Measurements from ENCODE around the gene GPR31.
A peak's percentile ranks its signal among the peaks of the same experiment; 100 is the strongest.

The GPR31 gene

GRCh38 chr6:167119670-167120582 lies 37.9 kb downstream of the GPR31 start:
- DNase-seq (ENCODE audit: low read depth in 4 of 4, low spot score in 1 of 4): no peak

GRCh38 chr6:167118839-167119238 lies 38.9 kb downstream of the GPR31 start:
- no peak for DNase-seq (ENCODE audit: low read depth in 4 of 4, low spot score in 1 of 4)

DNA sequence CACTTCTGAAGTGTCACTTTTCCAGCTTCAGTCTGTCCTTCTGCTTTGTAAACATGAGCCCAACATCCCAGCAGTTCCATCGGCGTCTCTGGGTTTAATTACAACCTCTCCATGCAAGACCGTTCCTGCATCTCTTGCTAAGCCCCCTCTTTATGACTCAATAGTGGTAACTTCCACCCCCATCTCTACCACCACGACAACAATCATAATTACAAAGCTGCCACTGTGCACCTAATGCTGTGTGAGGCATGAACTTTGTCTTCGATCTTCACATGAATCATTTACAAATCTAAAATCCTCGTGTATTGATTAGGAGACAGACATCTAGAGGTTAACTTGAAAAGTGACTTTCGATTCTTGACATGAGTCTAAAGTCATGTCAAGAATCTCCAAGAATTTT lies 39.8 kb downstream of the GPR31 start:
- DNase-seq (ENCODE audit: low read depth in 4 of 4, low spot score in 1 of 4): no peak

DNA sequence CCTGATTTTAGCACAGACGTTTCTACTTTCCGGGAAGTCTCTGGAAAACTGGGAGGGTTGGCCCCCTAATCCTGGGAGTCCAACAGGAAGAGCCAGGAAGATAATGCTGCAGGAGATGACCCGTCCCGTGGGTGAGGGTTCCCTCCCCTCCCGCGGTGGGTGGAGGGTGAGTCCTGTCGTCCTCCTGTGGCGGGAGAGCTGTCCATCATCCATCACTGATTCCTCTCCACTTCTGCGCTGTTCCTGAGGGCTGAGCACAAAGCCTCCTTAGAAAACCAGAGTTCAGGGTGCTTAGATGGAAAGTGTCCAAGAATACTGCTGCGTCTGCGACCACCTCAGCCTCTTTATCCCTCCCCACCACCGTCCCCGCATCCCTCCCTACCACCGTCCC lies 40.9 kb downstream of the GPR31 start:
- no peak for DNase-seq (ENCODE audit: low read depth in 4 of 4, low spot score in 1 of 4)

DNA sequence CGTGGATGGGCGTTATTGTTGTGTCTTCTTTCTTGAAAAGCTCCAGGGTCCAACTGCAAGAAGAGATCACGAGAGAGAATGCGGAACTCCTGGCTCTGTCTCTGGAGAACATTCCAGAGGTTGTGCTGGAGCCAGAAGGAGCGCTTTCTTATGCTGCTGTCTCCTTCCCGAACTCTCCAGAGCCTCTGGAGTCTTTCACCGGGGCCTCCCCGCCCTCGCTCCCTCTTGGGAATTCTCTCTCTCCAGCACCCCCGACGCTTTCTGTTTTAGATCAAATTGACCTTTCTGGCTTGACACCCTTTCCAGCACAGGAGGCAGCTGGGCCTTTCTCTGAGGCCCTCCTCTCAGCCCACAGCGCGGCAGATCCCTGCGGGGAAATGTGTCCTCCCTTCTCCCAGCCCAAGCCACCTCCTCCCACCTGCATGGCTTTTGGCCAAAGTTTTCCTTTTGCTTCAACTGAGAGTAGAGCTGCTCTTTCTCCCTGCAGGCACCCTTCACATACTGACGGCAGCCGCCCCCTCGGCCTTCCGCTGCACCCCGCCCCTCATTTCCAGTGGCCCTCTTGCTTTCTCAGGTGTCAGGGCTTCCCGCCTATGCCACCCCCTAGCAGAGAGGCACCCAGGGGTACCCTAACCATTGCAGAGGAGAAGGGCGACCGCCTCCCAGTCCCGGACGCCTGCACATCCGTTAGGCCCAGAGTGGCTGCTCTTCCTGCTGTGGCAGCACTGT lies 41.5 kb downstream of the GPR31 start:
- no peak for DNase-seq (ENCODE audit: low read depth in 4 of 4, low spot score in 1 of 4)

DNA sequence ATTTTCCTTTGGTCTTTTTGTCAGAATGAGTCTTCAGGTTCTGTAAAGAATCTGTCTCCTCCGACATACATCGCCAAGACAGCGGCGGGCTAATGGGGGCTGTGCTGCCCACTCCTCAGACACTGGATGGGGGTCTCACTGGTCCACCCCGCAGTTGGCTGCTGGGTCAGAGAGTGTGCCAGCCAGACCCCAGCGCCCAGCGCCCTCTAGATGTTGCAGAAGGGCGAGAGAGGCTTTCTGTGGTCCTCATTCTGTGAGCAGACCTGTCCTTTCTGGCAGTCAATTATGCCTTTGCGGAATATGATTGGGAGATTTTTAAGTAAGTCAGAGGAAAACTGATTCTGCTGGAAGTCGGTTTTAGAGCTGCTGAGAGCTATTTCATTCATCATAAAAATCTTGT lies 42.7 kb downstream of the GPR31 start:
- DNase-seq (ENCODE audit: low read depth in 4 of 4, low spot score in 1 of 4): no peak

DNA sequence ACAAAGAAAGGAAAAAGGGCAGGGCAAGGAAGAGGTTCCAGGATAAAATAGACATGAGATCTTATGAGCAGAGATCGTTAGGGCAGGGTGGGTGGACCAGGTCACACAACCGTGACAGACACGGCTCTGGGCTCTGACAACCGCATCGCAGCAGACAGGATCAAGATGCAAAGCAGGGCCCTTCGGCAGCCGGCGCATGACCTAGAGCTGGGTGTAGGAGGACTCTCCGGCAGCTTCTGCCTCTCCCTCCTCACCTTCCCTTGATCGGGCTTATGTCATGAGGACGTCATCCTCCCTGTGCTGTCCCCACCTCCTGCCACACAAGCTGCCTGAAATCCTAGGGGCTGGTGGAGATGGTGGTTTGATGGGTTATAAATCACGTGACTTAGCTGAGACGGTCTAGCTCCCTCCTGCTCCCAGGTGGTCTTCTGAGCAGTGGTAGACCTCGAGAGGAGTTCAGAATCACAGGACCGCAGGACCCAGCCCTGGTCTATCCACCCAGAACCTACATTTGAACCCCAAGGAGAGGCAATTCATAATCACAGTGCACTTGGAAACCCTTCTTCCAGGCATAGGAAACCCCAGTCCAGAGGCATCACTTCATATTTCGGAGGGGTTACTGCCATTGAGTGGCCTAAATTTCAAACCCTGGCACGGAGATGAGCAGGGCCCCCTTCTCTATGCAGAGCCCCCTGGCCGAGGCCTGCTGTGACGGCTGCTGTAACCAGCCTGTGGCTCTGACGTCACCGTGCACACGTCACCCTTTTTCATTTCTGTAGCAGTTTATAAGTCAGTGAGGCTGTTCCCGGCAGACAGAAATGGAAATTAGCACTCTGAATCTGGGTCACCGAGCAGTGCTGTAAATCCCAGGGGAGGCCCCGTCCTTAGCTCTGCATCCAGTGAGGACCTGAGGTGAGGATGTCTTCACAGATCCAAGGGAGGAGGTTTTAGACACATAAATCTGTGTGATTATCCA lies 43.6 kb downstream of the GPR31 start:
- DNase-seq (ENCODE audit: low read depth in 4 of 4, low spot score in 1 of 4): peak; percentile 25 to 47 (median 28)

DNA sequence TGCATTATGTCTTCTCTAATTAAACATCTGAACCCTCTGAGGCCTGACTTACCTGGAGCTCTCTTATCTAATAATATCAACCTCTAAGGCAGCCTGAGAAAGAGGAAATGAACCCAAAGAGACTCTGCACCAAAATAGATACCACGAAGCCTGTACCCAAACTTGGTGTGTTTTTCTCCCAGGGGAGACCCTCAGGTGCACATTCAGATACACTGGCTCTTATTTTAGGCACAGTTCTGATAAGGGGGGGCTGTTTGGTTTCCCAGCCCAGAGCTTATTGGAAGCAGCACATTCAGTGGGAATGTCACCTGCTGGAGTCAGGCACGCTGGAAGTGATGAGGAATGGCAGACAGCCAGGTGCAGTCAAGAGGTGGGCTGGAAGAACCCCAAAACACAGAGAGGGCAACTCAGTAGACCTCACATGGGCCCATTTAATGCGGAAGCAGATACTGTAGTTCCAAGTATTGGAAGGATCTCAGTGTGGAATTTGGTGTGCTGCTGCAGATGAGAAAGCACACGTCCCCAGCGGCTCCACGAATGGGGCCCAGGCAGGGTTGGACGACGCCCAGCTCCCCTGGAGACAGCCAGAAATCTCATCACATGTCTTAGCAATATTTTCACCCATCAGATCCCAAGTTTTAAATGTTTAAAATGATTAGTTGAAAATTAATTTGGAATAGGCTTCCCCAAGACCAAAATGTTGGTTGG lies 44.6 kb downstream of the GPR31 start:
- no peak for DNase-seq (ENCODE audit: low read depth in 4 of 4, low spot score in 1 of 4)

- DNase-seq (ENCODE audit: low read depth in 4 of 4, low spot score in 1 of 4): no peak
Measured at GRCh38 chr6:167112421-167112820, 45.4 kb downstream of the GPR31 start.

GRCh38 chr6:167111597-167111996 lies 46.2 kb downstream of the GPR31 start:
- no peak for DNase-seq (ENCODE audit: low read depth in 4 of 4, low spot score in 1 of 4)

DNA sequence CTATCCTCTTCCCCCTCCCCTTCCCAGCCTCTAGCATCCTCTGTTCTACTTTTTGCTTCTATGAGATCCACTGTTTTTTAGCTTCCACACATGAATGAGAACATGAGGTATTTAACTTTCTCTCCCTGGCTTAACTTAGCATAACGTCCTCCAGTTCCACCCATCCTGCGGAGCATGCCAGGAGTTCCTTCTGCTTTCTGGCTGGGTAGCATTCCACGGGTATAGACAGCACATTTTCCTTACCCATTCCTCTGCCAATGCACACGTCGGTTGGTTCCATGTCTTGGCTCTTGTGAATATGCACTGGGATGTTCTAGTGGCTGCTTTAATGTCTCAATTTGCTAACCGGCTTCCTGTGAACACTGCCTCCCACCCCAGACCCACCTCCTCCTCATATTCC lies 48.1 kb downstream of the GPR31 start:
- DNase-seq (ENCODE audit: low read depth in 4 of 4, low spot score in 1 of 4): no peak

GRCh38 chr6:167108278-167108677 lies 49.5 kb downstream of the GPR31 start:
- no peak for DNase-seq (ENCODE audit: low read depth in 4 of 4, low spot score in 1 of 4)

GRCh38 chr6:167107787-167108186 lies 50.0 kb downstream of the GPR31 start:
- no peak for DNase-seq (ENCODE audit: low read depth in 4 of 4, low spot score in 1 of 4)

DNA sequence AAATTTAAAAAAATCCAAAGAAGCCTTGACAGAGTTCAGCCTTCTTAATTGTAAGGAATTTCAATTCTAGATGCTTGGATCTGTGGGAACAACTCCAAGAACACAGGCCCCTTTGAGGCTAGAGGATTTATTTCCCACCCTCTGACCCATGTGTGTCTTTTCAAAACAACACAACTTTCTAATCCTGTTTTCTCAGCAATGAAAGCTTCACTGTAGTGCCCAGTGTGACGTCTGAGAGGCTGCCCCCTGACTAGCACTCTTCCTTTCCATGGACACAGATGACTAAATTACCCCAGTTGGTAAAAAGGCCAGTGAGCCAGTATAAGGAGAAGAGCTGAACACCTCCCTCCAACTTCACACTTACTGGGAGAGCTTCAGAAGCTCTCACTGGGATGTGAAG lies 51.4 kb downstream of the GPR31 start:
- DNase-seq (ENCODE audit: low read depth in 4 of 4, low spot score in 1 of 4): no peak
